Naive B cell (primary cell): Measurements from ENCODE around the gene KIRREL3. TPM values are rescaled to one million over a fixed set of nuclear protein-coding genes. Genes with fewer than 3 reads are reported as not detected.

Source experiments
- ATAC-seq, 2 donors: fragments of 150-1000 bp; cut with Tn5 transposase; 2 replicates each; pipeline ENCODE4 v1.10.0; 2021; ENCODE audit warnings: low read depth in 2 of 2, mild to moderate bottlenecking in 2 of 2, moderate library complexity in 2 of 2
- DNase-seq: peaks from one replicate; pipeline ENCODE4 v3.0.0; 2022
- H3K27ac Mint-ChIP-seq, 6 donors: one replicate each; pipeline ENCODE4 v1.8.0; 2020 to 2022; ENCODE audit warnings: mild to moderate bottlenecking in 6 of 6, mixed read lengths in 6 of 6, moderate library complexity in 5 of 6, inconsistent platforms in 2 of 6
- H3K27me3 Mint-ChIP-seq, 3 donors: one replicate each; pipeline ENCODE4 v1.8.0; 2021 to 2022; ENCODE audit warnings: mixed read lengths in 3 of 3, mild to moderate bottlenecking in 1 of 3
- H3K36me3 Mint-ChIP-seq, 2 donors: one replicate each; pipeline ENCODE4 v1.8.0; 2020 to 2022; ENCODE audit warnings: mixed read lengths in 2 of 2, inconsistent platforms in 1 of 2, mild to moderate bottlenecking in 1 of 2
- H3K4me1 Mint-ChIP-seq, 3 donors: one replicate each; pipeline ENCODE4 v1.8.0; 2020 to 2022; ENCODE audit warnings: mixed read lengths in 3 of 3, inconsistent platforms in 1 of 3, mild to moderate bottlenecking in 1 of 3, moderate library complexity in 1 of 3
- H3K4me3 Mint-ChIP-seq, 8 donors: one replicate each; pipeline ENCODE4 v1.8.0; 2020 to 2022; ENCODE audit warnings: mild to moderate bottlenecking in 8 of 8, mixed read lengths in 8 of 8, moderate library complexity in 8 of 8, inconsistent platforms in 2 of 8
- H3K9me3 Mint-ChIP-seq, 7 donors: one replicate each; pipeline ENCODE4 v1.8.0; 2020 to 2022; ENCODE audit warnings: mixed read lengths in 7 of 7, mild to moderate bottlenecking in 5 of 7, inconsistent platforms in 2 of 7, moderate library complexity in 1 of 7
- polyA plus RNA-seq, 6 donors: library from polyadenylated mRNA; unstranded; fragments of 300-500 nt; fragmentation: Illumina TruSeq; gene quantifications; one replicate each; pipeline ENCODE4 v1.2.3, GENCODE V29; 2021; ENCODE audit warnings: low read depth in 6 of 6

The KIRREL3 gene
- polyA plus RNA-seq, 6 donors from 2014 or later, result not detected

DNA sequence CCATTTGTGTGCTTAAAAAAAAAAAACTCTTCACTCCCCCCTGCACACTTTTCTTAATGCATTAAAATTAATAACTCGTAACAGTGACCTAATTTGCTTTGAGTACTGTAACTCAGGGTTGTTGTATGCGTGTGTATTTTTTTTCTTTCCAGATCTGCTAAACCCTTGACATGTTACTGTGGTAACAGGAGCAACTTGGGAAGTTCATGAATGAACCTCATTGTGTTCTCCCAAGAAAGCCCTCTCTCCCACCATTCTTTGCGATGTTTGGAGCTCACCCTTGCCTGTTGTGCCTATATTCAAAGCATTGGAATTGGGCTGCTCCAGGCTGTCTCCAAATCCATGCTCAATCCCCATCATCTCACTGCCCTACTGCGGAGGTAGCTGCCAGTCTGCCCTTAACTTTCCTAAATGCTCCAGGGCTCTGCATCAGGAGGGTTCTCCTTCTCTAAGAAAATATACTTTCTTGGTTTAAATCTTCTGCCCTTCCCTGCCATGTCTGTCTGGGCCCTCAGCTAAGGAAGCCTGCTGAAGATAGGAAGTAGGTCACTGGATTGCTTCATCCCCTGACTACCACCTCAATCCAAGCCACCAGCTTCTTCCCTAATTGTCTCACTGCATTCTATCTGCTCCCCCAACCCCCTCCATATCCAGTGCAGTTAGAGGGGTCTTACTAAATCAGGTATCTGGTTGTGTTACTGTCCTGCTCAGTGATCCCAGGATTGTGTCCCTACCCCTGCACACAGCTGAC lies 70.3 kb downstream of the KIRREL3 start:
- DNase-seq (no peak), ATAC-seq (no peak)
- H3K9me3 Mint-ChIP-seq, result peaks cover 0 to 9% (median 2%) of the 10 kb centered on the region in 7 donors
- H3K27me3 Mint-ChIP-seq, result no peaks in the 10 kb centered on the region
- peak overlapping the region in 1 of 8 donors; percentile 17 for H3K4me3 Mint-ChIP-seq
- no peaks in the 10 kb centered on the region for H3K36me3 Mint-ChIP-seq
- no peaks in the 10 kb centered on the region for H3K4me1 Mint-ChIP-seq
- H3K27ac Mint-ChIP-seq, result peak overlapping the region in 1 of 6 donors; percentile 17

DNA sequence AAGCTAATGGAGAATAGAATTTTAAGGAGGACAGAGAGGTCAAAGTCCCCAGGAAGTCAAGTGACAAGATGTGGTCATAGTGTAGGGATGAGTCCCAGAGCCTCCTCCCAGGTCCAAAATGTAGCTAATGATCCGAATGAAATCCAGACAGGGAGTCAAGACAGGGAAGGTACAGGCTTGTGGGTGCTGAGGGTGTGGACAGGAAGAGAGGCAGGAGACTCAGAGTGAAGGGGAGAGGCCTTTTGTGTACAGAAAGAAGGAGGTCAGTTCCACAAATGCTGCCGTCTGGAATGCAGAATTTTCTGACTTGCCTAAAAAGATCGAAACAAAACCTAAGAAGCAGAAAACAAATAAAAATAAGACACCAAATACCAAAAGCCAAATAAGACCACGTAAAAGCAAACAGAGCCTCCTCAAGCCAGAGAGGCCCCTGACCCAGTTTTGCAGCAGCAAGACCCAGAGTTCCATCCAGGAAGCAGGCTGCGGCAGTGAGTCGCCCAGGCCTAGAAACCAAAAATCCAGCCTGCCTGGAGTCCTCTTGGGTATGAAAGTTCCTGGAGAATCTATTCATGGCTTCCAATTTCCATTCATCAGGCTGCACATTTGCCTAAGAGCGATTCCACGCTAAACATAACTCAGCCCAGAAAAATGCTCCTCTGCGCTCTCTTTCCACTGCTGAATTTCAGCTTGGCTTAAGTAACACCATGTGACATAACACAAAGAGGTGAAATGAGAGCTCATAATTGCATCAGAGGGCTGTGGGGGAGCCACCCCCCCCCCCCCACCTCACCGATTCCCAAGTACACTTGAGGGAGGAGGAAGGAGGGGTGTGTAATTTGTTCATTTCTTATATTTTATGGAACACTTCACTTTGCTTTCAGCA lies 71.2 kb downstream of the KIRREL3 start:
- DNase-seq (no peak), ATAC-seq (no peak)
- H3K36me3 Mint-ChIP-seq, result no peaks in the 10 kb centered on the region
- H3K9me3 Mint-ChIP-seq, result peaks cover 0 to 9% (median 2%) of the 10 kb centered on the region in 7 donors
- no peak overlapping the region for H3K4me3 Mint-ChIP-seq
- H3K27me3 Mint-ChIP-seq, result no peaks in the 10 kb centered on the region
- no peak overlapping the region for H3K27ac Mint-ChIP-seq
- no peaks in the 10 kb centered on the region for H3K4me1 Mint-ChIP-seq

DNA sequence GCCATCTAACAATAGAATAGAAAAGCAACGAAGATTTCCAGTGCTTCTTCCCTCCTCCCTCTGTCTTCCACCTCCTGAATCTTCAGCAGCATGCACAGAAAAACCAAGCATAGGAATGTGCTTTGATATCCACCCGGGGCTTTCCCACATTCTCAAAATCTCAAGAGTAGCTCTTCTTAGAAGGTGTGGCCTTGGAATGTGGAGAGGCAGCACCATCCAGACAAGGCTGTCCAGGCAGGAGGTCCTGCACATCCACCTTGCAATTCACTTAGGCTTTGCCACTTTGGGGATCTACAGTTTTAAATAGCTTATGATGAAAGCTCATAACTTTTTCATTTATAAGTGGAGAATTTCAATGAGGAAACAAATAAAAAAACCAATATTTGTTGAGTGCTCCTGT lies 72.9 kb downstream of the KIRREL3 start:
- Mint-ChIP-seq H3K4me1 (no peaks in the 10 kb centered on the region), H3K27ac (no peak overlapping the region), H3K9me3 (peaks cover 0 to 4% (median 0%) of the 10 kb centered on the region in 7 donors), H3K27me3 (peaks cover 0 to 4% (median 0%) of the 10 kb centered on the region in 3 donors), H3K4me3 (no peak overlapping the region), H3K36me3 (no peaks in the 10 kb centered on the region)
- ATAC-seq (no peak), DNase-seq (no peak)

DNA sequence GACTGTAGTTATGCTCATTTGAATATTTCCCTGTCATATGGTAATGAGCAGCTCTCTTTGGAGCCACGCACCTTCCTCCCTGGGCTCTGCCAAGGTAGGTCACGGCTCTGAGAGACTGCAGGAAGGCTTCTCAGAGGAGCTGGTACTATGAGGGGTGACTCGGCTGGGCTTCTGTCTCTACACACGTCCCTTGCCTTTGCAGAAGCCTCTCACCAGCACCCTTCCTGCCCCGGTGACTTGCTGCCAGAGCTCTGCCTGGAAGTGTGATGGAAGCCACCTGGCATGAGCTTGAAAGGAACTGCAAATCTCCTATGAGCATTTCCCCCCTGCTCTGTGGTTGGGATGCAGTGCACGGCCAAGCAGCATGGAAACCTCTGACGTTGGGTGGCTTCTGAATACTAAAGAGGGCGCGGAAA lies 74.2 kb downstream of the KIRREL3 start:
- Mint-ChIP-seq H3K9me3 (peaks cover 0 to 4% (median 0%) of the 10 kb centered on the region in 7 donors), H3K36me3 (no peaks in the 10 kb centered on the region), H3K27ac (no peak overlapping the region), H3K4me1 (no peaks in the 10 kb centered on the region), H3K27me3 (peaks cover 0 to 4% (median 0%) of the 10 kb centered on the region in 3 donors), H3K4me3 (no peak overlapping the region)
- ATAC-seq (no peak), DNase-seq (no peak)

DNA sequence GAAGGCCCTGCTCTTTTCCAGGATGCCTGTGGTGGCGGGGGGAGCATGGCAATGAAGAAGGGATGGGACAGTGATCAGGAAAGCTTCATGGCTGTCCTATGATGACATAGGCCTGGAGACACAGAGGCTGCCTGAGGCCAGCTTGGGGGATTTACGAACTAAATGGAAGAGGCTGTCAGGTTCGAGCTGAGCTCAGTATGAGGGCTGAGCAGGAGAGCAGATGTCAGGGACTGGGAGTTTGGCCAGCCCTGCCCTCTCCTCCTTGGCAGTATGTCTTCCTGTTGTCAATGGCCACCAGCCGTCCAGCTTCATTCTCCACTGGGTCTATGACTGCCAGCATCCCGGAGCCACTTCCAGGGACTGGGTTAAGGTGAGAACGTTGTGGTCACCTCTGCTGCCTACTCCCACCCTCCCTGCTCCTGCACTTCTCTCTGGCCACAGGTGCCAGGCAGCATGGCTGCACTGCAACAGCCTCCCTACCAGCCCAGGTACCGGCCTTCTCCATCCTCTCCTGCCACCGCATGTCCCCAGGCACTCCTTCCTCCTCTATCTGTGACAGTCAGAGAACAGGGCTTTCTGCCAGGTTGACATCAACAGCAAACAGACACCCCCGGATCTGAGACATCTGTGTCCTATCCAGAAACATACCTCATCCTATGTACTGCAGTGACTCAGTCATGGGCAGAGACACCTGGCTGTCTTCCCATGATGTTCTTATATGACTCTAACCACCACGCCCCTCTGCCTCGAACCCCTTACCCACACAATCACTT lies 75.1 kb downstream of the KIRREL3 start:
- H3K4me3 Mint-ChIP-seq, result no peak overlapping the region
- peaks cover 0 to 2% (median 0%) of the 10 kb centered on the region in 7 donors for H3K9me3 Mint-ChIP-seq
- no peaks in the 10 kb centered on the region for H3K36me3 Mint-ChIP-seq
- DNase-seq (no peak), ATAC-seq (no peak)
- H3K27ac Mint-ChIP-seq, result no peak overlapping the region
- peaks cover 0 to 4% (median 0%) of the 10 kb centered on the region in 3 donors for H3K27me3 Mint-ChIP-seq
- no peaks in the 10 kb centered on the region for H3K4me1 Mint-ChIP-seq

DNA sequence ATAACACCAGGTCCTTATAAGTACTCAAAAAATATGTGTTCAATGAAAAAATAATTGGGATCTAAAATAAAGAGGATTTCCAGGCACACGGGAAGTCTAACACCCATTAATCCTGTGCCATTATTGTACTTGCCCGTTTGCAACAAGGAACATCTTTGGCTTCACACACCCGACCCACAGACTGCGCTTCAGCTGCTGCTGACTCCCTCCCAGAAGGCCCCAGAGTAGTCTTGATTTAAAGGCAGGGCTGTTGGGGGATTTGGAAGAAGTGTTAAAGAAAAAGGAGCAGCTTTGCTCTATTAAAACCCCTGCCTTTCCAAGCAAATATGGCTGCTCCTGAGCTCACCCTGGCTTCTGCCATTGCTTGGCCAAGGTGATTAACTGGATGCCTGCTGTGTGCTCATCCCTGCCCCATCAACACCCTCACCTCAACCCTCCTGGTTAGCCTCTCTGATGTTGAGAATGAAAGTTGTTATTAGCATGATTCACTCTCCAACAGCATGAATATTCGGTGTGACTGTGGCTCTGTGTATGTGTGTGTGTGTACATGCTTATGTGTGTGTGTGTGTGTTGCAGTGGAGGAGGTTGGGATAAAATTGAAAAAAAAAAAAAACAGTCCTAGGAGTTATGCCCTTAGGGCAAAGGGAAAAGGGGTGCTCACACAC lies 76.1 kb downstream of the KIRREL3 start:
- peaks cover 0 to 2% (median 0%) of the 10 kb centered on the region in 7 donors for H3K9me3 Mint-ChIP-seq
- peaks cover 0 to 4% (median 0%) of the 10 kb centered on the region in 3 donors for H3K27me3 Mint-ChIP-seq
- H3K36me3 Mint-ChIP-seq, result no peaks in the 10 kb centered on the region
- DNase-seq (no peak), ATAC-seq (no peak)
- H3K27ac Mint-ChIP-seq, result no peak overlapping the region
- H3K4me3 Mint-ChIP-seq, result no peak overlapping the region
- no peaks in the 10 kb centered on the region for H3K4me1 Mint-ChIP-seq

DNA sequence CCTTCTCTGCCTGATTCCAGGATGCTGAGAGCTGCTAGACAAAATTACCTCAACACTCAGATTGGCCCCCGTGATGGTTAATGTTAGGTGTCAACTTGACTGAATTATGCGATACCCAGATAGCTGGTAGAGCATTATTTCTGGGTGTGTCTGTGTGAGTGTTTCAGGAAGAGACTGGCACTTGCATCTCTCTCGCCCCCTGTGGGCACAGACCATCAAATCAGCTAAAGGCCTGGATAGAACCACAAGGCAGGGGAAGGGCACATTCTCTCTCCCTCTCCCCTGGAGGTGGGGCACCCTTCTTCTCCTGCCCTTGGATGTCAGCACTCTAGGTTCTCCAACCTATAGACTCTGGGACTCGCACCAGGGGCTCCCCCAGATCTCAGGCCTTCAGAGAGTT lies 79.7 kb downstream of the KIRREL3 start:
- ATAC-seq (no peak), DNase-seq (no peak)
- Mint-ChIP-seq H3K27ac (no peak overlapping the region), H3K9me3 (peaks cover 0 to 2% (median 0%) of the 10 kb centered on the region in 7 donors), H3K27me3 (peaks cover 0 to 4% (median 0%) of the 10 kb centered on the region in 3 donors), H3K36me3 (no peaks in the 10 kb centered on the region), H3K4me1 (no peaks in the 10 kb centered on the region), H3K4me3 (no peak overlapping the region)

DNA sequence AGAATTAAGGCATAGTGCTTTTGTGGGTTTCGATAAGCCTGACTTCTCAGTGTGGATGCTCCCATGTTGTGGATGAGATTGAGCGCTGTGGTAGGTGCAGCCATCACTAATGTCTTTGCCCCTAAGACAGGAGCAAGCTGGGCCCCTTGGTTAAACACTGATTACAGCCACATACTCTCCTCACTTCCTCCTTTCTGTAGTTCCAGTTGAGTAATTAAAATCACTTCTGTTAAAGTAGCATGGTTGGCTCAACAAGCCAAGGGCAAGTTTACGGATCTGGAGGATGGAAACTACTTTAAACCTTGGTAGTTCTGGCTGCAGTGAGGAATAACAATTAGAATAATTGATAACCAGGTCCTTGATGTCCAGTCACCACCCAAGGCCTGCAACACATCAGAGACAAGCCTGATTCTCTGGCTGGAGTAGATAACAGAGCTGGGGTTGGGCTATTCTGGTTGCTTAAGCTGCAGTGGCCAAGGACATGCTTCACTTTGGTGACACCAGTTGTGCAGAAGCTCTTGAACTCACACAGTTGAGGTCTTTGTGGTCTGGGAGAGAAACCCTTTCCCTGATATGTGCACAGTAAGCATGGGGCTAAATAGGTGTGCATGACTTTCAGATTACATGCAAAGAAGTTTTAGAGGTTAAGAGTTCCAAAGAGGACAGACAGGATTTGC lies 81.3 kb downstream of the KIRREL3 start:
- H3K27me3 Mint-ChIP-seq, result peaks cover 0 to 4% (median 0%) of the 10 kb centered on the region in 3 donors
- no peak overlapping the region for H3K27ac Mint-ChIP-seq
- H3K4me3 Mint-ChIP-seq, result no peak overlapping the region
- ATAC-seq, result no peak
- no peaks in the 10 kb centered on the region for H3K4me1 Mint-ChIP-seq
- H3K9me3 Mint-ChIP-seq, result no peaks in the 10 kb centered on the region
- H3K36me3 Mint-ChIP-seq, result no peaks in the 10 kb centered on the region
- DNase-seq, result no peak

DNA sequence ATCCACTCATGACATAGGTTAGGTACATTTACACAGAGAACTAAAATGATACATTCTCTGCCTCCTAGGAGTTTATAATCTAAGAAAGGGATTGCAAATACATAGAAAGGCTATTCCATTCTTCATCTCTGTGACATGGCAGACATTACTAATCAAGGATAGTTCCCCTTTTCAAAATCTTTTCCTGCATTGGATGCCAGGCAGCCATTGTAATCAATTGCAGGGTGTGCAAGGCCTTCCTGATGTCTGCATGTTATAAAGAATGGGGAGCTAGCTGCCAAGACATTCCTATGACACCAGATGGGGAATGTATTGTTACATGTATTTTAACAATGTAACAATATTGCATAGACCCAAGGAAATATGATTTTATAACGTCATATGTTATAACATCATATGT lies 82.0 kb downstream of the KIRREL3 start:
- H3K4me1 Mint-ChIP-seq, result no peaks in the 10 kb centered on the region
- H3K4me3 Mint-ChIP-seq, result no peak overlapping the region
- no peak for ATAC-seq
- H3K27ac Mint-ChIP-seq, result no peak overlapping the region
- no peaks in the 10 kb centered on the region for H3K27me3 Mint-ChIP-seq
- no peaks in the 10 kb centered on the region for H3K36me3 Mint-ChIP-seq
- no peak for DNase-seq
- no peaks in the 10 kb centered on the region for H3K9me3 Mint-ChIP-seq

DNA sequence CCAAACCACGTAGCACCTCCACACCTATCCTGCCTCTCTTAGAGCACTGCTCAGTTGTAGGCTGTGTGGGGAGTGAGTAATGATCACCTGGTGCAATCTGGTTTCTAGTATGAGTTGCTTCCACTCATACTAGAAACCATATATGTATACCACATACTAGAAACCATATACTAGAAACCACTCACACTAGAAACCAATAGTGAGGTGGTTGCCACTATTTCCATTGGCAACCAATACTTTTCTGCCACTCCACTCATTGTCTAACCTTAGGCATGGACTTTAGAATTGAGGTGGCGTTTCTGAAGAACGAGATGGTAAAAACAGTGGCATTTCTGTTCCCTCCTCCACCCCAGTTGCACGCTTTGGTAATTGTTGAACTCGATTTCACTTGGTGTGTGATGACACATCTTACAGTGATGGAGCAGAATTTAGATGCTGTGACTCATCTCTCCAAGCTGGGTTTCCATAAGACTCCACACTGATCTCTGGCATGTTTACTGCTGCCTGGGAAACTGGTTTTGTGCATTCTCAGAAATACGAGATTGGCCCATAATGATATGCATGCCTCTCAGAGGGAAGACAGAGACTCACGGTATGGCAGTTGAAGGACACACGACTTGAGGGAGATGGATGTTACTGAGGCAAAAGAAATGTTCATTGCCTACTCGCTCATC lies 82.9 kb downstream of the KIRREL3 start:
- Mint-ChIP-seq H3K36me3 (no peaks in the 10 kb centered on the region), H3K9me3 (no peaks in the 10 kb centered on the region), H3K4me1 (no peaks in the 10 kb centered on the region), H3K27me3 (no peaks in the 10 kb centered on the region), H3K27ac (no peak overlapping the region), H3K4me3 (no peak overlapping the region)
- DNase-seq, result no peak
- no peak for ATAC-seq

DNA sequence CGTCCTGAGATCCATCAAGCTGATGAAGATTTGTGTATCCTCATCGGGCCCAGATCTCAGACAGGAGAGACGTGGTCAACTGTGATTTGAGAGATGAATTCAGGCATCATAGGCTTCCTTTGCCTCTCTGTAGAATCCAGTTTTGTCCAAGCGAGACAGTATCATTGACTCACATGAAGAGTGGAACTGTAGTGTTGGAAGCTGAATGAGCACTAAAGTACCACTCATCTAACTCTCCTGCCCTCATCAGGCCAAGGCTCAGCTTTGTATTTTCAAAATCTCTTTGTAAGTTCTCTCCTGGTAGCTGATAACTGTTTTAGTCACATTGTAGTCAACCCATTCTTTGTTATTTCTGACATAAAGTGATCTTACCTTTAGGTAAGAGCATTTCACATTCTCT lies 85.1 kb downstream of the KIRREL3 start:
- ATAC-seq (no peak), DNase-seq (no peak)
- no peak overlapping the region for H3K27ac Mint-ChIP-seq
- H3K9me3 Mint-ChIP-seq, result peaks cover 0 to 4% (median 0%) of the 10 kb centered on the region in 7 donors
- H3K36me3 Mint-ChIP-seq, result no peaks in the 10 kb centered on the region
- H3K27me3 Mint-ChIP-seq, result peaks cover 0 to 5% (median 0%) of the 10 kb centered on the region in 3 donors
- no peaks in the 10 kb centered on the region for H3K4me1 Mint-ChIP-seq
- H3K4me3 Mint-ChIP-seq, result no peak overlapping the region

DNA sequence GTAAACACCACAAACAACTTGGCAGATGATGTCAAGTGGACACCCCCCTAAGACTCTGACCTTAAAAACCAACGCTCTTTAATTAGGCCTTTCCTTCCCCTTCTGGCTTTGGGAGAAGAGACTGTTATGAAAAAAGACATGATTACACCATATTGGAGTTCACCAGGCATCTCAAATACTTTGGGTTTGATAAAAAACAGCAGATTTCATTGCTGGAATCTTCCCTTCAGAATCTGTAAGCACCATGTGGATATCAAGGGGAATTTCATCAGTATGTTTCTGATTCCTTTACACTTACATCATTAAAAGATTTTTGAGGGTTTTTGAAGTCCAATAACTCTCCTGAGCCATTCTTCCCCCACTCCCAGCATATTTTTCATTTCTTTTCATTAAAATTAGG lies 85.6 kb downstream of the KIRREL3 start:
- H3K27me3 Mint-ChIP-seq, result peaks cover 0 to 5% (median 0%) of the 10 kb centered on the region in 3 donors
- no peak overlapping the region for H3K4me3 Mint-ChIP-seq
- DNase-seq (no peak), ATAC-seq (no peak)
- no peaks in the 10 kb centered on the region for H3K36me3 Mint-ChIP-seq
- no peak overlapping the region for H3K27ac Mint-ChIP-seq
- H3K4me1 Mint-ChIP-seq, result no peaks in the 10 kb centered on the region
- H3K9me3 Mint-ChIP-seq, result peaks cover 0 to 4% (median 0%) of the 10 kb centered on the region in 7 donors
